Measurements from ENCODE around the gene GTPBP6. TPM values are rescaled to one million over a fixed set of nuclear protein-coding genes. Genes with fewer than 3 reads are reported as not detected.

The GTPBP6 gene
- total RNA-seq, 1 donor from 2014 or later = 75.6 TPM

DNA sequence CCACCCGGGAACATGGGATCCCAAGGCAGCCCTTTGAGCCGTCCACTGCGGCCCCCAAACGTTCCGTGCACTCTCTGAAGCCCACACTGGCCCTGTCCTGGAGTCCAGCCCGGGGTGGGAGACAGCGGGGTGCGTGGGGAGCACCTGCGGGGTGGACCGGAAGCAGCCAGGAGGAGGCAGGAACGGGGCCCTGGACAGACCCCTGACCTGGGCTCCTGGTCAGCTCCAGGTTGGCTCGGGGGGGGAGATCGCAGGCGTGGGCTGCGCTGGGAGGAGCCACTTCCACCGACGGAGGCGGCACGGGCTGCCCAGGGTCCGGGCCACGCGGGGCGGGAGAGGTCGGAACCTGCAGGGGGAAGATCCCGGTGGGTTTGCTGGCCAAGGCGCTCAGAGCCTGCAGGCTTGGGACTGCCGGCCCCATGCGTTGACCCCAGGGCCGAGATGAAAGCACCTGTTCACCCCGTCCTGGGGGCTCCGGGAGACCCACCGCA, 43.1 kb downstream of the GTPBP6 start:
- no peak for DNase-seq
- Mint-ChIP-seq H3K4me3 (peak overlapping the region; percentile 81), H3K27me3 (no peaks in the 10 kb centered on the region), H3K4me1 (peaks cover 12% of the 10 kb centered on the region), H3K9me3 (no peaks in the 10 kb centered on the region), H3K36me3 (ENCODE audit: low read depth) (no peaks in the 10 kb centered on the region), H3K27ac (no peak overlapping the region)
- POLR2A ChIA-PET = no interaction called here
- CTCF ChIA-PET = no interaction called here
- intact Hi-C loops (cut with micrococcal nuclease) = no loop called here
- TF ChIP-seq, protein P1, sequence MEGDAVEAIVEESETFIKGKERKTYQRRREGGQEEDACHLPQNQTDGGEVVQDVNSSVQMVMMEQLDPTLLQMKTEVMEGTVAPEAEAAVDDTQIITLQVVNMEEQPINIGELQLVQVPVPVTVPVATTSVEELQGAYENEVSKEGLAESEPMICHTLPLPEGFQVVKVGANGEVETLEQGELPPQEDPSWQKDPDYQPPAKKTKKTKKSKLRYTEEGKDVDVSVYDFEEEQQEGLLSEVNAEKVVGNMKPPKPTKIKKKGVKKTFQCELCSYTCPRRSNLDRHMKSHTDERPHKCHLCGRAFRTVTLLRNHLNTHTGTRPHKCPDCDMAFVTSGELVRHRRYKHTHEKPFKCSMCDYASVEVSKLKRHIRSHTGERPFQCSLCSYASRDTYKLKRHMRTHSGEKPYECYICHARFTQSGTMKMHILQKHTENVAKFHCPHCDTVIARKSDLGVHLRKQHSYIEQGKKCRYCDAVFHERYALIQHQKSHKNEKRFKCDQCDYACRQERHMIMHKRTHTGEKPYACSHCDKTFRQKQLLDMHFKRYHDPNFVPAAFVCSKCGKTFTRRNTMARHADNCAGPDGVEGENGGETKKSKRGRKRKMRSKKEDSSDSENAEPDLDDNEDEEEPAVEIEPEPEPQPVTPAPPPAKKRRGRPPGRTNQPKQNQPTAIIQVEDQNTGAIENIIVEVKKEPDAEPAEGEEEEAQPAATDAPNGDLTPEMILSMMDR (IDR thresholded peaks at IDR 0.05) = no peak
- peak; percentile 4 for ATAC-seq (ENCODE audit: low read depth)

DNA sequence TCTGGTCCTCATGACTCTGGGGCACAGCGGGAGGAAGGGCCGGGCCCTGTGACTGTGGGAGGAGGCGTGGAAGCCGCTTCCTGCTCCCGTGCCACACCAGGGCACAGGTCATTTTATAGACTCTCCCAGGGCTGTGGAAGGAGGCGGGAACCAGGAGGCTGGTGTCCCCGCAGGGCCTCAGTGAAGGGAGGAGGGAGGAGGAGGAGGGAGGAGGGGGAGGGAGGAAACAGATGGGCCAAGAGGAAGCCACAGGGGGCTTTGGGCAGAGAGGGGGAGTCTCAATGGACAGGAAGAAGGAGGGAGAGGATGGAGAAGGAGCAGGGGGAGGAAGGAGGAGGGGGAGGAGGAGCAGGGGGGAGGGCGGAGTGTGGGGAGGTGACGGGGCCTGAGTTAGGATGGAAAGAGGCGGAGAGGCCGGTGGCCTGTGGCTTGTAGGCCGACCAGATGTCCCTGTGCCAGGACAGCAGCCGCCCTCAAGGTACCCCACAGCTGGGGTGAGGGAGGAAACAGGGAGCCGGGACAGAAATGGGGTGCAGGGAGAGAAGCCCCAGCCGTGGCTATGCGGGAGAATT, 43.6 kb downstream of the GTPBP6 start:
- intact Hi-C loops (cut with micrococcal nuclease) = no loop called here
- TF ChIP-seq, protein P1 (IDR thresholded peaks at IDR 0.05) = no peak
- ChIA-PET POLR2A (no interaction called here), CTCF (no interaction called here)
- Mint-ChIP-seq H3K27me3 (no peaks in the 10 kb centered on the region), H3K9me3 (no peaks in the 10 kb centered on the region), H3K36me3 (ENCODE audit: low read depth) (no peaks in the 10 kb centered on the region), H3K4me1 (peaks cover 12% of the 10 kb centered on the region), H3K27ac (no peak overlapping the region), H3K4me3 (peak overlapping the region; percentile 64)
- ATAC-seq (ENCODE audit: low read depth) (no peak), DNase-seq (no peak)

DNA sequence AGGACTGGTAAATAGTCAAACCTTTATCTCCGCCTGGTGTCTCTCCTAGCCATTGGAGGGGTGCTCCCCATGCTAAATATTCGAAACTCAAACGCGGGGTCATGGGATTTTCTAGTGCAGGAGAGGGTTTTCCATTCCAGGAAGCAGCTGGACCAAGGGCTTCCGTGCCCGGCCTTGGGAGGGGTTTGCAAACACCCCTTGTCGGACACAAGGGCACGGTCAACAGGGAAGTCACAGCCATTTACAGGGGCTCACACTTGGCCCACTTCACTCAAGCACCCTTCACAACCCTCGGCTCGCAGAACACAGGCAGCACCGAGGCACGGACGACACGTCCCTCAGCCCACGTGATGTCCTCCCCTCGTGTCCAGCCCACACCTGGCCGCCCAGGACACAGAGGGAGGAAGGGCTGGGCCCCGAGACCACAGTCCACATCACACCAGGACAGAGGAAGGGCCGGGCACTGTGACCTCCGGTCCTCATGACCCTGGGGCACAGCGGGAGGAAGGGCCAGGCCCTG, 47.7 kb downstream of the GTPBP6 start:
- no peaks in the 10 kb centered on the region for H3K36me3 Mint-ChIP-seq (ENCODE audit: low read depth)
- ChIA-PET CTCF (no interaction called here), POLR2A (no interaction called here)
- DNase-seq (no peak), ATAC-seq (ENCODE audit: low read depth) (no peak)
- peaks cover 4% of the 10 kb centered on the region for H3K4me1 Mint-ChIP-seq
- H3K9me3 Mint-ChIP-seq = no peaks in the 10 kb centered on the region
- intact Hi-C loops (cut with micrococcal nuclease) = no loop called here
- H3K4me3 Mint-ChIP-seq = no peak overlapping the region
- TF ChIP-seq, protein P1 (IDR thresholded peaks at IDR 0.05) = no peak
- no peak overlapping the region for H3K27ac Mint-ChIP-seq
- no peaks in the 10 kb centered on the region for H3K27me3 Mint-ChIP-seq

DNA sequence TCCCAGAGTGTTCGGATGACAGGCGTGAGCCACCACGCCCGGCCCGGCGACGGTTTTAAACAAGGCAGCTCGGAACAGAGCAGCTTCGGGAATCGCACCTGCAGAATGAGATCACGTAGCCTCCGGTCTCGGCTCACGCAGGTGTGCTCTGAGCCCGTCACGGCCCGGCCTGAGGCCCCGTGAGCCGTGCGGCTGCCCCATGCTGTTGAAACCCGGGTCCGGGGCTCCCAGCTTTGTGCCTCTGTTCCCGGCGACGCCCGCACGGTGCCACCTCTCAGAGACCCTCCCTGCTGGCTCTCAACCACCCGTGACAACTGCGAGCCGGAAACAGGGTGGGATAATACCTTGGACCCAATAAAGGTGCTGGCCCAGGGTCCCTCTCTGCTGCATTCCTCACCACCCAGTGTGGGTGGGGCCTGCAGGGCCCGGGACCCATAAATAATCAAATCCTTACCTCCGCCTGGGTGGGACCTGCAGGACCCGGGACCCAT, 50.8 kb downstream of the GTPBP6 start:
- Mint-ChIP-seq H3K36me3 (ENCODE audit: low read depth) (no peaks in the 10 kb centered on the region), H3K4me1 (no peaks in the 10 kb centered on the region), H3K9me3 (no peaks in the 10 kb centered on the region), H3K27ac (no peak overlapping the region), H3K4me3 (no peak overlapping the region), H3K27me3 (no peaks in the 10 kb centered on the region)
- ATAC-seq (ENCODE audit: low read depth) (no peak), DNase-seq (no peak)
- CTCF ChIA-PET = no interaction called here
- POLR2A ChIA-PET = no interaction called here
- intact Hi-C loops (cut with micrococcal nuclease) = no loop called here
- TF ChIP-seq, protein P1 (IDR thresholded peaks at IDR 0.05) = no peak

DNA sequence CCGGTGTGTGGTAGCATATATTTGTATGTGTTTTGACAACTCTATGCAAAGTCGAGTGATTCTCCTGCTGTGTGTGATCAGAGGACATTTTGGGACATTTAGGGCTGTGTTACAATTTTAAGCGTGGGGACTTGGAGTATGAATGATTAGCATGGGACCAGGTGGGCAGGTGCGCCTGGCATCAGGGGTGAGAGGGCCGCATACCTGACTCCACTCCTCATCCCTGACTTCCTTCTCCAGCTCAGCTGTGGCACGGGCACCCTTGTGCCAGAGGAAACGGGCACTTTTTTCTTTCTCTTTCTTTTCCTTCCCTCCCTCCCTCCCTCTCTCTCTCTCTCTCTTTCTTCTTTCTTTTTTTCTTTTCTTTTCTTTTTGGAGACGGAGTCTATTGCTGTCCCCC, 53.1 kb downstream of the GTPBP6 start:
- ChIA-PET CTCF (no interaction called here), POLR2A (no interaction called here)
- DNase-seq = no peak
- intact Hi-C loops (cut with micrococcal nuclease) = no loop called here
- ATAC-seq (ENCODE audit: low read depth) = no peak
- Mint-ChIP-seq H3K9me3 (no peaks in the 10 kb centered on the region), H3K27ac (no peak overlapping the region), H3K36me3 (ENCODE audit: low read depth) (no peaks in the 10 kb centered on the region), H3K27me3 (no peaks in the 10 kb centered on the region), H3K4me3 (no peak overlapping the region), H3K4me1 (no peaks in the 10 kb centered on the region)
- TF ChIP-seq, protein P1 (IDR thresholded peaks at IDR 0.05) = no peak

Measured in activated B cell treated with CpG ODN at 0.5 μM for 24 hours (primary cell).